Osteoblast (primary cell): ENCODE results near the gene MLKL. TPM values are rescaled to one million over a fixed set of nuclear protein-coding genes. Genes with fewer than 3 reads are reported as not detected.

Source experiments
- DNase-seq: peaks from one replicate; pipeline ENCODE4 v3.0.0; 2011; ENCODE audit warnings: low spot score, mixed read lengths; ENCODE audit not compliant: insufficient read length; ENCODE audit errors: missing footprints
- H2AFZ ChIP-seq: 2 replicates; pipeline ENCODE4 v1.6.0; 2011; ENCODE audit warnings: mild to moderate bottlenecking, low read length
- H3K27ac ChIP-seq: 2 replicates; pipeline ENCODE4 v1.5.1; 2011; ENCODE audit warnings: mild to moderate bottlenecking, low read depth, low read length, moderate library complexity
- H3K27me3 ChIP-seq: 2 replicates; pipeline ENCODE4 v1.6.0; 2012; ENCODE audit warnings: mild to moderate bottlenecking, control low read depth, inconsistent platforms, low read length, moderate library complexity; ENCODE audit not compliant: insufficient read depth
- H3K36me3 ChIP-seq: 2 replicates; pipeline ENCODE4 v1.5.1; 2011; ENCODE audit warnings: mild to moderate bottlenecking, low read length, control low read depth, moderate library complexity; ENCODE audit not compliant: insufficient read depth
- H3K4me1 ChIP-seq: 2 replicates; pipeline ENCODE4 v1.5.1; 2011; ENCODE audit warnings: mild to moderate bottlenecking, low read length, control low read depth, moderate library complexity; ENCODE audit not compliant: insufficient read depth
- H3K4me2 ChIP-seq: 2 replicates; pipeline ENCODE4 v1.6.0; 2011; ENCODE audit warnings: mild to moderate bottlenecking, low read length; ENCODE audit not compliant: insufficient read depth
- H3K4me3 ChIP-seq: fragments of 200-600 bp; sonication (generic); 3 replicates; pipeline ENCODE4 v1.5.1; 2012; ENCODE audit warnings: mild to moderate bottlenecking, low read length, inconsistent platforms; ENCODE audit not compliant: insufficient read depth
- H3K79me2 ChIP-seq: 2 replicates; pipeline ENCODE4 v1.6.0; 2012; ENCODE audit warnings: mild to moderate bottlenecking, low read length, control low read depth, inconsistent platforms; ENCODE audit not compliant: insufficient read depth
- H3K9me3 ChIP-seq: 2 replicates; pipeline ENCODE4 v1.5.1; 2011; ENCODE audit warnings: low read depth, low read length, control low read depth
- H4K20me1 ChIP-seq: 2 replicates; pipeline ENCODE4 v1.6.0; 2012; ENCODE audit warnings: mild to moderate bottlenecking, low read length, control low read depth; ENCODE audit not compliant: insufficient read depth
- CTCF ChIP-seq: IDR thresholded peaks from 2 replicates; pipeline ENCODE4 v1.5.1; 2011; ENCODE audit warnings: mild to moderate bottlenecking, low read depth, low read length, moderate library complexity; ENCODE audit errors: extremely low read depth
- total RNA-seq: library from RNA; depleted of rRNA; stranded (reverse); fragments of >200 nt; gene quantifications from 2 replicates; pipeline ENCODE4 v1.2.3, GENCODE V29; 2012

Gene MLKL
- total RNA-seq, 1 donor = 5.1 TPM

DNA sequence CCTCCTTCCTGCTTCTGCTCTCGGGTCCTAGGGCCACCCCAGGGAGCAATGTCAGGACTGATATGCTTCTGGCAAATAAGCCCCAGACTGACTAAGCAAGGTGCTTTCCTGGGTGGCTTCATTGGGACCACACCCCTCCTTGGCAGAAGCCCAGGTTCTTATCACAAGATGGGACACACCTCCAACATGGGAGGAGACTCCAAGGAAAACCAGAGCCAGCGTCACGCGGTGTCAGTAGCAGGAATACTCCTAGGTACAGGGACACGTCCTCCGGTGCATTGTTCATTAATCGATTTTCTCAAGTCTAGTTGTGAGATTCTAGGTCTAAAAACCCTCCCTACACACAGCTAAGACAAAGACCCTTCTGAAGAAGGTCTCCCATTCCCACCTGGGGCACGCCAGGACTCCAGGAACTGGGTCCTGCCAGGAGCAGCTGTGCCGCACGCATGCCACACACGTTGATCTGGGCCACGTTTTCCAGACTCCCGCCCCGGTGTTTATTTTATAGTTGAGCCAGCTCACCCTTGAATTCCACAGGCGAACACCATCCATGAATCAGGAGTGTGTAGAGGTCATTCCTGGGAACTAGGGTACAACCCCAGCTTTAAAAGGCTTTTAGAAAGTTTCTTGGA, 43.1 kb upstream of the MLKL start:
- peaks cover 6% of the 10 kb centered on the region for H3K27me3 ChIP-seq
- no peak for TF ChIP-seq CTCF
- H3K4me2 ChIP-seq = peak overlapping the region; percentile 59
- H4K20me1 ChIP-seq = no peaks in the 10 kb centered on the region
- H3K4me3 ChIP-seq = peak overlapping the region; percentile 30
- no peak overlapping the region for H3K27ac ChIP-seq
- no peaks in the 10 kb centered on the region for H3K9me3 ChIP-seq
- H2AFZ ChIP-seq = peak overlapping the region; percentile 76
- no peaks in the 10 kb centered on the region for H3K36me3 ChIP-seq
- peak; percentile 97 for DNase-seq
- peaks cover 28% of the 10 kb centered on the region for H3K4me1 ChIP-seq
- no peaks in the 10 kb centered on the region for H3K79me2 ChIP-seq

DNA sequence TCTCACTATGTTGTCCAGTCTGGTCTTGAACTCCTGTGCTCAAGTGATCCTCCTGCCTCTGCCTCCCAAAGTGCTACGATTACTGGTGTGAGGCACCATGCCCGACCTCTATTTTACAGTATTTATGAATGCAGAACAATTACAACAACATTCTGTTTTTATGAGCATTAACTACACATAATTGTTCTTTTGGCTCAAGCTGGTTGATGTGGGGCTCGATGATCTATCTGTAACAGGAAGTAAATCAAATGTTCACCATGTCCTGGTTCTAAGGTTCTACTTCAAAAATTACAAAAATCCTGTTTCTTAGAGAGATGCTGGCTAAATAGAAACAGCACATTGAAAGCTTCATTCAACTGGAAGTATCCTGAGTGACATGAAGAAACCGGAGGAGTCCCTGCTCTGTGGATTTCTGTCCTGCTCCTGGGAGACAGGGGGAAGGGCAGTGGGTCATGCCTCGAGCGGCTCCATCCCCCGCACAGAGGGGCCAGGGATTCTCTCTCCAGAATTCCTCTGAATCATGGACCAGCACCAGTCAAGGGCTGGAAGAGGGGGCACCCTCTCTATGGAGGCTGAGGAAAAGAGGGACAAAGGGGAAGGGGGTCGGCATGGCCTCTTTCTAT, 42.5 kb upstream of the MLKL start:
- H3K27me3 ChIP-seq = peaks cover 6% of the 10 kb centered on the region
- H3K4me2 ChIP-seq = peak overlapping the region; percentile 59
- H2AFZ ChIP-seq = peak overlapping the region; percentile 52
- no peak for TF ChIP-seq CTCF
- H3K27ac ChIP-seq = no peak overlapping the region
- peak overlapping the region; percentile 30 for H3K4me3 ChIP-seq
- H3K36me3 ChIP-seq = no peaks in the 10 kb centered on the region
- DNase-seq = peak; percentile 72
- peaks cover 28% of the 10 kb centered on the region for H3K4me1 ChIP-seq
- no peaks in the 10 kb centered on the region for H4K20me1 ChIP-seq
- H3K9me3 ChIP-seq = no peaks in the 10 kb centered on the region
- H3K79me2 ChIP-seq = no peaks in the 10 kb centered on the region

- no peak for TF ChIP-seq CTCF
- Histone ChIP-seq H3K4me3 (no peak overlapping the region), H3K79me2 (no peaks in the 10 kb centered on the region), H3K9me3 (no peaks in the 10 kb centered on the region), H2AFZ (peak overlapping the region; percentile 11), H3K36me3 (no peaks in the 10 kb centered on the region), H4K20me1 (no peaks in the 10 kb centered on the region), H3K27ac (no peak overlapping the region), H3K4me1 (peaks cover 28% of the 10 kb centered on the region), H3K27me3 (no peaks in the 10 kb centered on the region), H3K4me2 (no peak overlapping the region)
- DNase-seq = no peak
Observed at GRCh38 chr16:74742051-74742481, 41.4 kb upstream of the MLKL start.

DNA sequence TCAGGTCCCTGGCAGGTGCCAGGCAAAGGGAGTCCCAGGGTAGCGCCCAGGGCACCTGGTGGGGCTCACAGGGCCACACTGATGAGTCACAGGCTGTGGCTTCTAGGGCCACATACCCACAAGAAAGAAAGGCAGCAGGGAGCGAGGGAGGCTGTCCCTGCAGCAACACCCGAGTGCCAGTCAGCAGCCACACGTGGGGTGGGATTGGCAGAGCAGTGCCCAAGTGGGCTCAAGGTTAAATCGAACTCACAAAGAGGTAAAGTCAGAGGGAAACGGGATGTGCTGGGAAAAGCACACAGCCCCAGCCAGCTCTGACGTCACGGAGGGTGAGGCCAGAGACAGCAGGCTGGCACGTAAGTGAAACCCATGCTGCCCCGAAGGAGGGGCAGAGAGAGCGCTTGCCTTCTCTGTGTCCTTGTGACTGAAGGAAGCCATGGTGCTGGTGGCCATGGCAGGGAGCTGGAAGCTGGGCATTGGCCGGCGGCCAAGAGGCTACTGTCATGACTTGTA, 40.2 kb upstream of the MLKL start:
- peak overlapping the region; percentile 69 for H2AFZ ChIP-seq
- H3K4me1 ChIP-seq = peaks cover 28% of the 10 kb centered on the region
- no peaks in the 10 kb centered on the region for H3K36me3 ChIP-seq
- peak overlapping the region; percentile 77 for H3K4me2 ChIP-seq
- TF ChIP-seq CTCF = no peak
- H3K27me3 ChIP-seq = no peaks in the 10 kb centered on the region
- no peaks in the 10 kb centered on the region for H4K20me1 ChIP-seq
- H3K27ac ChIP-seq = no peak overlapping the region
- peak; percentile 96 for DNase-seq
- H3K79me2 ChIP-seq = no peaks in the 10 kb centered on the region
- peak overlapping the region; percentile 48 for H3K4me3 ChIP-seq
- H3K9me3 ChIP-seq = no peaks in the 10 kb centered on the region
